Vagina (tissue), 2 donors: ENCODE results near the gene LRRC4B. TPM values are rescaled to one million over a fixed set of nuclear protein-coding genes. Genes with fewer than 3 reads are reported as not detected.

Experiments
- DNase-seq, 2 donors: peaks; one replicate each; pipeline ENCODE4 v3.0.0-alpha.2; 2017; ENCODE audit errors: extremely low spot score in 2 of 2
- H3K27ac ChIP-seq: fragments of 200-600 bp; sonication (generic); one replicate; pipeline ENCODE4 v1.5.1; 2019
- H3K27me3 ChIP-seq: fragments of 200-600 bp; sonication (generic); one replicate; pipeline ENCODE4 v1.5.1; 2019
- H3K36me3 ChIP-seq, 2 donors: fragments of 200-600 bp; sonication (generic); one replicate each; pipeline ENCODE4 v1.5.1; 2017 to 2019
- H3K4me1 ChIP-seq: fragments of 200-600 bp; sonication (generic); one replicate; pipeline ENCODE4 v1.5.1; 2019
- H3K4me3 ChIP-seq, 2 donors: fragments of 200-600 bp; sonication (generic); 1 replicate in 1 of 2; 2 replicates in 1 of 2; pipeline ENCODE4 v1.5.1; 2016 to 2019
- H3K9me3 ChIP-seq: fragments of 200-600 bp; sonication (generic); one replicate; pipeline ENCODE4 v1.5.1; 2019
- POLR2A ChIP-seq, 2 donors: fragments of 450-650 bp; IDR thresholded peaks; one replicate each; pipeline ENCODE4 v1.6.1; 2017; ENCODE audit warnings: antibody characterized with exemption in 2 of 2, mild to moderate bottlenecking in 2 of 2, moderate library complexity in 2 of 2
- POLR2AphosphoS5 ChIP-seq, 2 donors: sonication (generic); formaldehyde crosslinking; IDR thresholded peaks; one replicate each; pipeline ENCODE4 v1.9.0; 2017; ENCODE audit warnings: antibody characterized with exemption in 2 of 2, mild to moderate bottlenecking in 2 of 2, low read depth in 1 of 2; ENCODE audit not compliant: insufficient read depth in 1 of 2
- intact Hi-C: fragments of 100-400 bp; cut with DNase I; formaldehyde crosslinking; loops from one replicate; pipeline ENCODE4 v1.15.1; 2023
- total RNA-seq: library from RNA; depleted of rRNA; stranded (reverse); fragments of >200 nt; gene quantifications from one replicate; pipeline ENCODE4 v1.2.3, GENCODE V29; 2016
- TF ChIP-seq, protein P1 (sequence below), 3 experiments: fragments of 450-650 bp in 2 of 3; fragments of 200-600 bp in 1 of 3; sonication (generic) in 1 of 3; IDR thresholded peaks; one replicate each; pipeline ENCODE4 v1.5.1; 2017 to 2019; ENCODE audit warnings: antibody characterized with exemption in 3 of 3, mild to moderate bottlenecking in 2 of 3, moderate library complexity in 2 of 3

LRRC4B gene
- total RNA-seq, 1 donor from 2014 or later, result 17.9 TPM

DNA sequence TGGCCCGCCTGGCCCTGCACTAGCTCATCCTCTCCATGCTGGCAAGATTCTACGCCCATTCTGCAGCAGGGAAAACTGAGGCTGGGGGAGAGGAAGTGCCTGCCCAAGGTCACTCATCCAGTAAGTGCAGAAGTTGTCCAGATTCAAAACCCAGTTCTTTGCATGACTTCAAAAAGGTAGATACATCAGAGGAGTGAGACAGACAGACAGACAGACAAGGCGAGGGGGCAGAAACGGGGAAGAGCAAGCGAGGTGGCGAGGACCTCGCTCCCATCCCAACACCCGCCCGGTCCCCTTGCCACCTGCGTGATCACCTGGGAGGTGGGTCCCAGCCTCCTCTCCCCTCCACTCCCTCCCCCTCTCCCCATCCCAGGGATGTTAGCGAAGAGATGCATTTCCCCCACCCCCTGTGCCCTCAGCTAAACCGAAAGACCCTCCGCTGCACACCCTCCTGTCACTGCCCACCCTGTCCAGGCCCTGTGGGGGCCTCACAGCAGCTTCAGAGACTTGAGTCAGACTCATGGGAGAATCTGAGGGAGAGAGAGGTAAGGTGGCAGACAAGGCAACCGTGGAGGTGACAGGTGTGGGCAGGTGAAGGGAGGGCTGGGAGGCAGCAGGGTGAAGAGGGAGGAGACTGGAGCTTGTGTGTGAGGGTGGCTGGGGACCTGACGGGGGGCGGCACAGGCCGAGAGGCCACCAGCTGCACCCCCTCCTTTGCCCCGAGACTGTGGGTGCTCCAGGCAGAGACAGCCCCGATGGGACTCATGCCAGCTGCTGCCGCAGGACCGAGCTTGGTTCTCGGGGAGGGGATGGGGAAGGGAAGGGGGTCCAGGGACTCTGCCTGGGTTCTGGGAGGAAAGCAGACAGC is 18.9 kb downstream of the LRRC4B start:
- TF ChIP-seq, protein P1, sequence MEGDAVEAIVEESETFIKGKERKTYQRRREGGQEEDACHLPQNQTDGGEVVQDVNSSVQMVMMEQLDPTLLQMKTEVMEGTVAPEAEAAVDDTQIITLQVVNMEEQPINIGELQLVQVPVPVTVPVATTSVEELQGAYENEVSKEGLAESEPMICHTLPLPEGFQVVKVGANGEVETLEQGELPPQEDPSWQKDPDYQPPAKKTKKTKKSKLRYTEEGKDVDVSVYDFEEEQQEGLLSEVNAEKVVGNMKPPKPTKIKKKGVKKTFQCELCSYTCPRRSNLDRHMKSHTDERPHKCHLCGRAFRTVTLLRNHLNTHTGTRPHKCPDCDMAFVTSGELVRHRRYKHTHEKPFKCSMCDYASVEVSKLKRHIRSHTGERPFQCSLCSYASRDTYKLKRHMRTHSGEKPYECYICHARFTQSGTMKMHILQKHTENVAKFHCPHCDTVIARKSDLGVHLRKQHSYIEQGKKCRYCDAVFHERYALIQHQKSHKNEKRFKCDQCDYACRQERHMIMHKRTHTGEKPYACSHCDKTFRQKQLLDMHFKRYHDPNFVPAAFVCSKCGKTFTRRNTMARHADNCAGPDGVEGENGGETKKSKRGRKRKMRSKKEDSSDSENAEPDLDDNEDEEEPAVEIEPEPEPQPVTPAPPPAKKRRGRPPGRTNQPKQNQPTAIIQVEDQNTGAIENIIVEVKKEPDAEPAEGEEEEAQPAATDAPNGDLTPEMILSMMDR (IDR thresholded peaks at IDR 0.05), result no peak
- TF ChIP-seq POLR2A (IDR thresholded peaks at IDR 0.05), result no peak
- no peak for TF ChIP-seq POLR2AphosphoS5 (IDR thresholded peaks at IDR 0.05; ENCODE audit: insufficient read depth in 1 of 2, low read depth in 1 of 2)
- H3K4me3 ChIP-seq, result no peak overlapping the region
- peaks cover 26% of the 10 kb centered on the region for H3K4me1 ChIP-seq
- no peak for DNase-seq
- H3K27ac ChIP-seq, result no peak overlapping the region
- intact Hi-C loops, result no loop called here
- H3K27me3 ChIP-seq, result no peaks in the 10 kb centered on the region
- H3K36me3 ChIP-seq, result no peaks in the 10 kb centered on the region
- H3K9me3 ChIP-seq, result no peaks in the 10 kb centered on the region

DNA sequence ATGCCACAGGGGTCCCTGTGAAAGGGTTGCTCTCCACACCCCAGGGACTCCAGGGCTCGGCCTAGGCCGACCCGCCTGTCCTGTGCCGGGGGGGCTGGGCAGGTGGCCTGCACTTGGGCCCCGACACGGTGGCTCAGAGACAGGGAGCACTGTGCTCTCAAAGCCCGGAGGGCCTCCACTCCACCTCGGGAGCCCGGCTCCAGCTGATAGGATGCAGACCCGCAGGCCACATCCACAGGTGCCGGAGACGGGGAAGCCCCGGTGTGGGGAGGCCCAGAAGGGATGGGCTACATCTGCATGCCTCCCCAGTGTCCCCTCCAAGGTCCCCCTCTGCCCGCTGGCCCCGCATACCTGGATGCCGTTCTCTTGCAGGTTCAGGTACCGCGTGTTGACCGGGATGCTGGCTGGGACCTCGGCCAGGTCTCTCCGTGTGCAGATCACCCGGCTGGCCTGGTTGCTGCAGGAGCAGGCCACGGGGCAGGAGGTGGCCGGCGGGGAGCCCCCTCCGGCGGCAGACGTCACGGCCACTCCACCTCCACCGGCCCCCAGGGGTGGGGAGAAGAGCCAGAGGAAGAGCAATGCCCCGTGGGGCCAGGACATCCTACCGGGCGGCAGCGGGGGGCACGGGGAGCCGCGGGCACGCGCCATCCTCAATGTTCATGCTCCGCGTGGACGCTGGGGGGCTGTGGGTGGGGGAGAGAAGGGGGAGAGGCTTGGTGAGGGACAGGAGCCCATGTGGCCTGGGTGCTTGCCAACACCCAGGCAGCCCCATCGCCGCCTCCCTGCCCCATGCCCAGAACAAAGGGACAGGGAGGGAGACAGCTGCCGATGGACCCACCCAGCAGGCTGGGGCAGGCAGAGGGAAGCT is 19.8 kb downstream of the LRRC4B start:
- H3K27ac ChIP-seq, result no peak overlapping the region
- H3K4me3 ChIP-seq, result no peak overlapping the region
- H3K4me1 ChIP-seq, result peaks cover 26% of the 10 kb centered on the region
- TF ChIP-seq POLR2AphosphoS5 (IDR thresholded peaks at IDR 0.05; ENCODE audit: insufficient read depth in 1 of 2, low read depth in 1 of 2) (no peak), POLR2A (IDR thresholded peaks at IDR 0.05) (no peak)
- TF ChIP-seq, protein P1 (IDR thresholded peaks at IDR 0.05), result no peak
- H3K9me3 ChIP-seq, result no peaks in the 10 kb centered on the region
- intact Hi-C loops, result no loop called here
- no peaks in the 10 kb centered on the region for H3K36me3 ChIP-seq
- H3K27me3 ChIP-seq, result no peaks in the 10 kb centered on the region
- DNase-seq, result no peak

DNA sequence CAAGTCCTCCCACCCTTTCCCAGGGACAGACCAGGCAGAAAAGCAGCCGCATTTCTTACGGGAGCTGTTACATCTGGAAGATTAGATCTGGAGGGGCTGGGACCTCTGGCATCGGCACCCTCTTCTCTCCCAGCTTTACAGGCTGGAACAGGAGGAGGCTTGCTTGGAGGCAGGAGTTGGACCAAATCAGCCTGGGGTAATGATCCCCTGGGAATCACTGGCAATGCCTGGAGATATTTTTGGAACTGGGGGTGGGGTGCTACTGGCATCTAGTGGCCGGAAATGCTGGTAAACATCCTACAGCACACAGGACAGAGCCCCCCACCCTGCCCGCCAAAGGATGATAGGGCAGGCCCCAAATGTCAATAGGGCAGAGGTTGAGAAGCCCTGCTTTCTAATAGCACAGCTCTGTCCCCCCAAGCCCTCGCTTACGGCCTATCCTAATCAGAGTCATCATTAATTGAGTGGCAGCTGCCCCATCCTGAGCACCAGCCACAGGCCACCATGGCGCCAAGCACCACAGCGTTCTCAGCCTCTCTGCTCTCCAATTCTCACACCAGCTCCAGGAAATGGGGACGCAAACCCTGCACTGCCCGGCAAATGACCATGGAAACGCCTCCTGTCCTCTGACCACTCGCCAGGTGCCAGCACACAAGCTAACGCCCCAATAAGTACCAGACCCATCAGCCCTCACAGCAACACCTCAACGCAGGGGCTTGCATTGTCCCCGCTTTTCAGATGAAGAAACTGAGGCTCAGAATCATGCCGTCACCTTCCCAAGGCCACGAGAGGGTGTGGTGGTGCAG is 20.6 kb downstream of the LRRC4B start:
- DNase-seq, result no peak
- no peaks in the 10 kb centered on the region for H3K27me3 ChIP-seq

DNA sequence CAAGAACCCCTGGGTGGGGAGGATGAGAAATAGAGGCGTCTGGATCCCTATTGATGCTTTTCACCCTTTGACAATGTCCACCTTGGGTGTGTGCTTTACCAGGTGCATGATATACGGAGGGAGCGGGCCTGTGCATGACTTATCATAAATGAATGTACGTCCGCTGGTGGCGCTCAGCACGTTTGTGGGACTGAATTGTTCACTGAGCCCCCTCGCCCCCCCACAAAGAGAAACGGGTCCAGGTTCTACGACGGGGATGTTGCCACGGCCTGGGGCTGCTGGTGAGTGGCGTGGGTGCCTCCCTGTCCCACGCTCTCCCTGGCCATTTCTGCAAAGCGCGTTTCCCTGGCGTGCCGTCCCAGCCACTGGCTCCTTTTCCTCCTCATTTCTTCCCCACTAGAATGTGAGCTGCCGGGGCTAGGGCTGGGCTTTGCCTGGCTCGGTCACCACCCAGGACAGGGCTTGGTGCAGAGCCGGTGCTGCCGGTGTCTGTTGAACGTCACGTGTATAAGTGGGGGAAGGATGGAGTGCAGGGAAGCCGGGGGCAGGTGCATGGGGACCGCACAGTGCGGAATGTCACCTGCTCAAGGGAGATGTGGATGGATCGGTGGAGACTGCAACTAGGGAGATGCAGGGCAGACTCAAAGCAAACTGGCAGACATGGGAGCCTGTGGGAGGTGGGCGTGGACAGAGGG is 21.6 kb downstream of the LRRC4B start:
- Histone ChIP-seq H3K36me3 (no peaks in the 10 kb centered on the region), H3K4me3 (no peak overlapping the region), H3K27me3 (no peaks in the 10 kb centered on the region), H3K9me3 (no peaks in the 10 kb centered on the region), H3K4me1 (peaks cover 19% of the 10 kb centered on the region), H3K27ac (no peak overlapping the region)
- DNase-seq, result no peak
- no peak for TF ChIP-seq POLR2A (IDR thresholded peaks at IDR 0.05)
- TF ChIP-seq, protein P1 (IDR thresholded peaks at IDR 0.05), result no peak
- TF ChIP-seq POLR2AphosphoS5 (IDR thresholded peaks at IDR 0.05; ENCODE audit: insufficient read depth in 1 of 2, low read depth in 1 of 2), result no peak
- intact Hi-C loops, result no loop called here

More for the DNA sequence above, 20.6 kb downstream of the LRRC4B start:
- intact Hi-C loops, result no loop called here
- Histone ChIP-seq H3K36me3 (no peaks in the 10 kb centered on the region), H3K4me1 (peaks cover 26% of the 10 kb centered on the region), H3K4me3 (no peak overlapping the region), H3K27ac (no peak overlapping the region), H3K9me3 (no peaks in the 10 kb centered on the region)
- TF ChIP-seq, protein P1 (IDR thresholded peaks at IDR 0.05), result no peak
